ENCODE results near the gene AUTS2.

AUTS2 gene

DNA sequence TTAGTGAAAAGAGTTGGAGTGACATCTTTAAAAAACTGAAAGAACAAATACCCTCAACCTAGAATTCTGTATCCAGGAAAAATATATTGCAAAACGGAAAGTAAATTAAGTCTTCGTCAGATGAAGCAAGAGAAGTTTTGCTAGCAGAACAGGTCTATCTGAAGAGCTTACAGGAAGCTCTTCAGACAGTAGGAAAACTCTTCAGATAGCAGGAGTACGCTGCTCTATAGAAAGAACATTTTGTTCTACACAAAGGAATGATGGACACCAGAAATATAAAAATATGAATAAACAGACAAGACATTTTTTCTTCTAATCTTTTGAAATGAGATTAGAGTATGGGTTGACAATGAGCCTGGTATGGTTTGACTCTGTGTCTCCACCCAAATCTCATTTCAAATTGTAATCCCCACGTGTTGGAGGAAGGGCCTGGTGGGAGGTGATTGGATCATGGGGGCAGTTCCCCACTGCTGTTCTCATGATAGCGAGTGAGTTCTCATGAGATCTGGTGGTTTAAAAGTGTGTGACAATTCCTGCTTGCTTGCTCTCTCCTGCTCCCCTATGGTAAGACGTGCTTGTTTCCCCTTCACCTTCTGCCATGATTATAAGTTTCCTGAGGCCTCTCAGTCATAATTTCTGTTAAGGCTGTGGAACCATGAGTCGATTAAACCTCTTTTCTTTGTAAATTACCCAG is 567.3 kb downstream of the AUTS2 start:
- no peak for DNase-seq (ENCODE audit: low spot score)
- peaks cover 7% of the 10 kb centered on the region for H3K9me3 Mint-ChIP-seq
- no peaks in the 10 kb centered on the region for H3K27me3 Mint-ChIP-seq (ENCODE audit: low read depth)
- H3K4me1 Mint-ChIP-seq (ENCODE audit: low read depth) = no peaks in the 10 kb centered on the region
- H3K4me3 Mint-ChIP-seq = no peak overlapping the region
- H3K27ac Mint-ChIP-seq = no peak overlapping the region
- H3K36me3 Mint-ChIP-seq (ENCODE audit: low read depth) = no peaks in the 10 kb centered on the region

DNA sequence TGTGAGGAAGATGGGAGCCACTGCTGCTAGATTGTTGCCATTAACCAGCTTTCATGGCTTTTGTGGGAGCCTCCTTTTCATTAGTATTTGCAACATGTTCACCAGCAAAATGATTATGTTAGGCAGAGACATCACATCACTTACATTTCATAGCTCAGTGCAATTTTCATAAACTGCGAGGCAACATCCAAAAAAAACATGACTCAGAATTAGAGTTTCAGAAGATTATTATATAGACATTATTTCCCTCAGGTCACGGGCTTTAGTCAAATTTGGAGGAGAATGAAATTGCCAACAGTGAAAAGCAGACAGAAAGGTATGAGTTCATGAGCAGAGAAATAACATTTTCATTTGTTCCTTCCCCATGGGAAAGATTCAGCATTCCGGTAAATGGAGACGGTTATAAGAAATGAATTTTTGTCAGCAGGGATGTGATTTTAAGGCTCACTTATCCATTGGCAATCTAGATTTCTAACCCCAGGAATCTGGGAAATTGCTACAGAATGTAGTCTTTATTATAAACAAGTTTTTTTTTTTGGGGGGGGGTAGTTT is 573.2 kb downstream of the AUTS2 start:
- Mint-ChIP-seq H3K4me3 (no peak overlapping the region), H3K4me1 (ENCODE audit: low read depth) (no peaks in the 10 kb centered on the region), H3K9me3 (peaks cover 7% of the 10 kb centered on the region), H3K36me3 (ENCODE audit: low read depth) (no peaks in the 10 kb centered on the region), H3K27me3 (ENCODE audit: low read depth) (no peaks in the 10 kb centered on the region), H3K27ac (no peak overlapping the region)
- DNase-seq (ENCODE audit: low spot score) = no peak

DNA sequence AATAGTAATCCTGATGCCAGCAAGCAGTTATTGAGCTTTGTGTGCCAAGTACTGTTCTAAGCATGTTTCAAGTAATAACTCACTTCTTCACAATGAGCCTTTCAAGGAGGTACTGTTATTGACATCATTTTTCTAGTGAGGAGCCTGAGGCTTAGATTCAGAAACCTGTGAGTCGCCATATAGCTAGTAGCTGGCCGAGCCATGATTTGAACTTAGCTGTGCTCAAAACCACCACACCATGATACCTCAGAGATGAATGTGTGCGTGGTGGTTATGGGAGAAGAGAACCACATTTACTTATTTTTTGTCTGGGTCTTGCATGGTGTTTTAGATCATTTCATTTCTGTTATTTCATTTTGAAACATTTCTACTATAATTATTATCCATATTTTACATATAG is 578.9 kb downstream of the AUTS2 start:
- Mint-ChIP-seq H3K27ac (no peak overlapping the region), H3K4me3 (no peak overlapping the region), H3K36me3 (ENCODE audit: low read depth) (no peaks in the 10 kb centered on the region), H3K4me1 (ENCODE audit: low read depth) (peaks cover 5% of the 10 kb centered on the region), H3K9me3 (peaks cover 2% of the 10 kb centered on the region), H3K27me3 (ENCODE audit: low read depth) (no peaks in the 10 kb centered on the region)
- no peak for DNase-seq (ENCODE audit: low spot score)

DNA sequence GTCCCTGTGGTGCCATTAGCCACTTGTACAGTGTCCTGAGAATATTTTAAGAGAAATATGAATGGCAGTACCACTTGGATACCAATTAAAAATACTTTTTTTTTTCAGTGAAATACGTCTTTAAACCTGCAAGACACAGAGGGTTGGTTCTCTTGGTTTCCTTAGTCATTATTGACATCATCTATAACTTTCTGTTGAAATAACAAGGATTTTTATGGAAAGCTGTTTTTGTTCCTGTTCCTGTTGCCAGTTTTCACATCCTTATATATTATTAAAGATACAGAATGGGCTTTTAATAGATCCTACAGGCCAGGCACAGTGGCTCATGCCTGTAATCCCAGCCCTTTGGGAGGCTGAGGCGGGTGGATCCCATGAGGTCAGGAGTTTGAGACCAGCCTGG is 579.9 kb downstream of the AUTS2 start:
- DNase-seq (ENCODE audit: low spot score) = no peak
- Mint-ChIP-seq H3K9me3 (peaks cover 3% of the 10 kb centered on the region), H3K36me3 (ENCODE audit: low read depth) (no peaks in the 10 kb centered on the region), H3K4me3 (no peak overlapping the region), H3K27ac (no peak overlapping the region), H3K4me1 (ENCODE audit: low read depth) (peaks cover 5% of the 10 kb centered on the region), H3K27me3 (ENCODE audit: low read depth) (no peaks in the 10 kb centered on the region)

DNA sequence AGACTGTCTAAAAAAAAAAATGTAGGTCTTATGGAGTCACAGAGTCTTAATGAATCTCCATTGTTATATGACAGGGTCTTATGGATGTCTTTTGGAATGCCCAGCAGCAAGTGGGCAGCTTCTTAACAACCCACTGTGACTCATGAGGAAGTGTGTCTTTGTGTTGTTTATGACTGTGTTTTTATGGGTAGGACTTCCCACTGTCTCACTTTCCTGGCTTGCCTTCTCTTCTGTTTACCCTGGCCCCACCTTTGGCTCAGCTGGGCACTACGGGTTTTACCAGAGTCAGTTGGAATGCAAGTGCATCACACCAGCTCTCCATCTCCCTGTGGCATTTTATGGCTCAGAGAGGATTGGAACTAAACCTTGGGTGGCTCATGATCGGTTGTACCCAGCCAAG is 580.5 kb downstream of the AUTS2 start:
- H3K4me3 Mint-ChIP-seq = no peak overlapping the region
- H3K27ac Mint-ChIP-seq = no peak overlapping the region
- H3K4me1 Mint-ChIP-seq (ENCODE audit: low read depth) = peaks cover 5% of the 10 kb centered on the region
- no peak for DNase-seq (ENCODE audit: low spot score)
- no peaks in the 10 kb centered on the region for H3K36me3 Mint-ChIP-seq (ENCODE audit: low read depth)
- no peaks in the 10 kb centered on the region for H3K27me3 Mint-ChIP-seq (ENCODE audit: low read depth)
- H3K9me3 Mint-ChIP-seq = peaks cover 5% of the 10 kb centered on the region

DNA sequence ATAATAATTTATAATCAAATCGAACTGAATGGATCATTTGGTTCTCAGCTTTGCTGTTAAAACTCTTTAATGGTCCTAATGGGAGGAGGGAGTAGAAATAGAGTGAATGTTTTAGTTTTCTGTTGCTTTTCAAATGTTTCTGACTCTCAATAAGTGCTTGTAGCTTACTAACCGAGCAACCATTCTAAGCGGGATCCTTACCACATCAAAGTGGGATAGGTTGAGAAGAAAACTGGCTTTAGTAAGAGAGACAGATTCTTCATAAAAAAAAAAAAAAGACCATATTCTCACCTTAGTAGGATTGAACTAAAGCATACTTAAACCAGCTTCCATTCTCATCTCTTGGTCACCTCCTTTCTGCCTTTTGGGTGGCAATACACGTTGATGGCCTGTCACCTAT is 584.2 kb downstream of the AUTS2 start:
- no peaks in the 10 kb centered on the region for H3K27me3 Mint-ChIP-seq (ENCODE audit: low read depth)
- DNase-seq (ENCODE audit: low spot score) = no peak
- no peak overlapping the region for H3K27ac Mint-ChIP-seq
- no peak overlapping the region for H3K4me3 Mint-ChIP-seq
- peaks cover 5% of the 10 kb centered on the region for H3K4me1 Mint-ChIP-seq (ENCODE audit: low read depth)
- H3K36me3 Mint-ChIP-seq (ENCODE audit: low read depth) = no peaks in the 10 kb centered on the region
- peaks cover 6% of the 10 kb centered on the region for H3K9me3 Mint-ChIP-seq

DNA sequence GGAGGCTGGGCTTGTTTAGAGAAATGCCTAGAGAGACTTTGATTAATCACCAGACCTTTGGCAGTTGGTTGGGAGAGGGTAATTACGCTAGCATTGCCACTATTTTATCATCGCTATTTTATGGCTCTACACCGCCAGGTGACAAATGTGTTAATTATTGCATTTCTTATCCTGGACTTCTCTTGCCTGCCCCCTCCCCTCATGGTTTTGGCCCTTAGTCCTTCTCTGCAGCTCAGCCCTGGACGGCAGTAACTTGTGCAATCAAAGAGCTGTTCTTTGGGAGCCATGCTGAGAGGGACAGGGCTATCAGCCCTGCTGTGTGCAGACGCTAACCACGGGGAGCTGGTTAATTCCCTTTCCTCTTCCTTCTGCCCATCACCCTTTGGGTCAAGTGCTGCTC is 585.0 kb downstream of the AUTS2 start:
- peaks cover 6% of the 10 kb centered on the region for H3K9me3 Mint-ChIP-seq
- H3K27me3 Mint-ChIP-seq (ENCODE audit: low read depth) = no peaks in the 10 kb centered on the region
- H3K36me3 Mint-ChIP-seq (ENCODE audit: low read depth) = no peaks in the 10 kb centered on the region
- no peaks in the 10 kb centered on the region for H3K4me1 Mint-ChIP-seq (ENCODE audit: low read depth)
- no peak overlapping the region for H3K27ac Mint-ChIP-seq
- no peak for DNase-seq (ENCODE audit: low spot score)
- no peak overlapping the region for H3K4me3 Mint-ChIP-seq

DNA sequence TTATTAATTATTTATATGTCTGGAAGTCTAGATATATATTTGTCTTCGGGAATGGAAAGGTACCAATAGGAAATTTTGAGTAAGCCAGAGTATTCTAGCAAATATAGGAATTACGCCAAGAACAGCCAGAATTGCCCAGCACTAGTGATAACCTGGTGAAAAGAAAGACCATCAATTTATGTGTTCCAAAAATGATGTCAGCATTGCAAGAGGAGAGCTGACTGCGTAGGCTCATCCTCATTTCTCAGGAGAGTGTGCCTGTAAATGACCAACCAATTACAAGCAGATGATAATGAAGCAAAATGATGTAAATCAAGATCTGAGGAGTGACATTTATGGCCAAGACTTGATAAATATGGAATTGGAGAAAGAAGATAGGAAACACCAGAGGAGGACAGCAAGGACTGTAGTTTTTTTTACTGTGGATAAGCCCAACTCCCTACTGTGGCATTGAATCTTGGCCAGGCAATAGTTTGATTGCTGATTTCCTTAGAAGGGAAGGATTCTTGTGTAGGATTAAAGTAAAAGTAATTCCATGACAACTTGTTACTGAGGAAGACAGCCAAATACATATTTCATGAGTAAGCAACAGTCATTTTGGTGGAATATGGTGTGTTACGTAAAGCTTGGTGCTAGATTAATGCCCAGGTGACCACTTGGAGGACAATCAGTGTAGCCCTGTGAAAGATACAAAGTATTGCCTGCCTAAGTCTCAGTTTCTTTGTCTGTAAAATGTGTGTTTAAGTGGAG is 590.8 kb downstream of the AUTS2 start:
- no peaks in the 10 kb centered on the region for H3K36me3 Mint-ChIP-seq (ENCODE audit: low read depth)
- H3K27ac Mint-ChIP-seq = no peak overlapping the region
- no peak for DNase-seq (ENCODE audit: low spot score)
- H3K4me3 Mint-ChIP-seq = no peak overlapping the region
- H3K4me1 Mint-ChIP-seq (ENCODE audit: low read depth) = no peaks in the 10 kb centered on the region
- H3K27me3 Mint-ChIP-seq (ENCODE audit: low read depth) = no peaks in the 10 kb centered on the region
- peaks cover 7% of the 10 kb centered on the region for H3K9me3 Mint-ChIP-seq

DNA sequence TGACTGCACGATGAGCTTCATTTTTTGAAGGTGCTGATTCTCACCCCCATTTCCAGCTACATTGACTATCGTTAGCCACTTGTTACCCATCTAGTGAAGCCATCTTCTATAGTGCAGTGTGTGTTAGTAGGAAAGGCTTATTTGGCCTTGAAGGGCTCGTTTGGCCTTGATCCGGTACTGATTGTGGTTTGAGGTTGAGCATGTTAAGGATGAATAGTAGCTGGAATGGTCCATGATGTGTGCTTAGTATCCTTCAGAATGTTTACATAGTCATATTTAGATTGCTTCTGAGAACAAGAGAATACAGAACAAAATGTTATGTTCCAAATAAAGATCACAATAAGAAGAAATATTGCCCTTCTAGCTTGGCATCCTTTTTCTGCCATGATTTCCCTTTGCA is 591.5 kb downstream of the AUTS2 start:
- DNase-seq (ENCODE audit: low spot score) = no peak
- Mint-ChIP-seq H3K27ac (no peak overlapping the region), H3K27me3 (ENCODE audit: low read depth) (no peaks in the 10 kb centered on the region), H3K4me3 (no peak overlapping the region), H3K9me3 (peaks cover 7% of the 10 kb centered on the region), H3K36me3 (ENCODE audit: low read depth) (no peaks in the 10 kb centered on the region), H3K4me1 (ENCODE audit: low read depth) (no peaks in the 10 kb centered on the region)

DNA sequence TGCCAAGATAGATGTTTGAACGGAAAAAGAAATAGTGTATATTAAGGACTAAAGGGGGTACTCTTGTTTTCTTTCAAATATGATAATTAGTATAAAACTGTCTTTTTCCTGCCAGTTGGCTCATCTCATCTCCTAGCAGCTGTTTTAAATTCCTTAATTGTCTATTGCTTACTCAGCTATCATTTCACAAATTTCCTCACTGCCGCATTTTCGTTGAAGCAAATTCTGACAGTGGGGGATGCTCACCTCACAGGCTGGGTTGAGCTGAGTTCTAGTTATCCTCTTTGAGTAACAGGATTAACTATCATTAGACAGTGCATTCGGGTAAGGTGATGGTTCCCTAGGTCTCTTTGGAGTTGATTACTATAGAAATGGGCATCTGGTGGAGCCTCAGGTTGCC is 592.0 kb downstream of the AUTS2 start:
- H3K36me3 Mint-ChIP-seq (ENCODE audit: low read depth) = no peaks in the 10 kb centered on the region
- no peaks in the 10 kb centered on the region for H3K4me1 Mint-ChIP-seq (ENCODE audit: low read depth)
- peaks cover 7% of the 10 kb centered on the region for H3K9me3 Mint-ChIP-seq
- H3K27me3 Mint-ChIP-seq (ENCODE audit: low read depth) = no peaks in the 10 kb centered on the region
- no peak for DNase-seq (ENCODE audit: low spot score)
- H3K27ac Mint-ChIP-seq = no peak overlapping the region
- H3K4me3 Mint-ChIP-seq = no peak overlapping the region

DNA sequence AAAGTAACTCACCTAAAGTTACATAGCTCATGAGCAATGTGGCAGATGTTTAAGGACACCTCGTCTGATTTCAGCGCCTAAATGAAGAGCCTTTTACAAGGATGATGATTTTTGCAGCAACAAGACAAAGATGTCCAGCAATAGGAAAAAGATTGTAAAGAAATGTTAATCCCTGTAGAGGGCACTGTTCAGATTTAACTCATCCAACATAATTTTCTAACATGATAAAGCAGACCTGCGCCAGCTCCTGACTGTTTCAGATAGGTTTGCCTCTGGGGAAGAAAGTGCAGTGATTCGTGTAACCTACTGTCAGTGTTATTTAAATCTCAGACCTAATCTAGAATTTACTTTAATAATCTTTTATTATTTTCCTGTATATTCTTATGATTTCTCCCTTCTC is 595.2 kb downstream of the AUTS2 start:
- Mint-ChIP-seq H3K4me1 (ENCODE audit: low read depth) (no peaks in the 10 kb centered on the region), H3K27ac (no peak overlapping the region), H3K27me3 (ENCODE audit: low read depth) (no peaks in the 10 kb centered on the region), H3K36me3 (ENCODE audit: low read depth) (no peaks in the 10 kb centered on the region), H3K4me3 (no peak overlapping the region), H3K9me3 (peaks cover 7% of the 10 kb centered on the region)
- DNase-seq (ENCODE audit: low spot score) = no peak

DNA sequence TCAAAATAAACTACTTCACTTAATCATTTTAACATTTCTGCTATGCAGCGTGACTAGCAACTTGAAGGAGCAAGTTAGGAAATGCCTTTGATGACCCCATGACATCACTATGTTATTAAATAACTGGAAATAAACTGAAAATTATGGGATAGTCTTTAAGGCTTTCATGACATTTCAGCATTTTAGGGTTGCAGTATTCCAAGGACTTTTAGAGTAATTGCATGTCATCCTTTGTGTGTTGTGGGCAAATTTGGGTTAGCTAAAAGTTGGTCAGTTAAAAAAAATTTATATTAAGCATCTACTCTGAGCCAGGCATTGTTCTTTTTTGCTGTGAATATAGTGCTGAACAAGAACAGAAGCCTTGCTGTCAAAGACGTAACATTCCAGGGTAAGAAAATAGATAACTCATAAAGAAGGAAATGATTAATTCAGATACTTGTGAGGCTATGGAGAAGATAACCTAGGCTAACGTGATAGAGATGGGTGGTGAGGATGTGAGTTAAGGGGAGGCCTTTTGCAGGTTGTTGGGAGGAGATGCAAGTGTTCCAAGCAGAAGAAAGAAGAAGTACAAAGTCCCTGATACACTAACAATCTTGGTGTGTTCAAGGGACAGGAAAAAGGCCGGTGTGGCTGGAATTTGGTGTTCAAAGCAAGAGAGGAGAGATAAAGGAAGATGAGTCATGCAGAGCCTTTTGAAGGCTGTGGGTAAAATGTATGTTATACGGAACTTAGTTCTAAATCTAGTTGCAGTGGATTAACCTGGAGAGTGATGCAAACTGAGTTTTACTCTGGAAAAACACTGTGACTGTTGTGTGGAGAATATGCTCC is 610.2 kb downstream of the AUTS2 start:
- no peak overlapping the region for H3K27ac Mint-ChIP-seq
- no peak for DNase-seq (ENCODE audit: low spot score)
- H3K9me3 Mint-ChIP-seq = peaks cover 3% of the 10 kb centered on the region
- H3K36me3 Mint-ChIP-seq (ENCODE audit: low read depth) = no peaks in the 10 kb centered on the region
- no peaks in the 10 kb centered on the region for H3K27me3 Mint-ChIP-seq (ENCODE audit: low read depth)
- no peak overlapping the region for H3K4me3 Mint-ChIP-seq
- no peaks in the 10 kb centered on the region for H3K4me1 Mint-ChIP-seq (ENCODE audit: low read depth)

DNA sequence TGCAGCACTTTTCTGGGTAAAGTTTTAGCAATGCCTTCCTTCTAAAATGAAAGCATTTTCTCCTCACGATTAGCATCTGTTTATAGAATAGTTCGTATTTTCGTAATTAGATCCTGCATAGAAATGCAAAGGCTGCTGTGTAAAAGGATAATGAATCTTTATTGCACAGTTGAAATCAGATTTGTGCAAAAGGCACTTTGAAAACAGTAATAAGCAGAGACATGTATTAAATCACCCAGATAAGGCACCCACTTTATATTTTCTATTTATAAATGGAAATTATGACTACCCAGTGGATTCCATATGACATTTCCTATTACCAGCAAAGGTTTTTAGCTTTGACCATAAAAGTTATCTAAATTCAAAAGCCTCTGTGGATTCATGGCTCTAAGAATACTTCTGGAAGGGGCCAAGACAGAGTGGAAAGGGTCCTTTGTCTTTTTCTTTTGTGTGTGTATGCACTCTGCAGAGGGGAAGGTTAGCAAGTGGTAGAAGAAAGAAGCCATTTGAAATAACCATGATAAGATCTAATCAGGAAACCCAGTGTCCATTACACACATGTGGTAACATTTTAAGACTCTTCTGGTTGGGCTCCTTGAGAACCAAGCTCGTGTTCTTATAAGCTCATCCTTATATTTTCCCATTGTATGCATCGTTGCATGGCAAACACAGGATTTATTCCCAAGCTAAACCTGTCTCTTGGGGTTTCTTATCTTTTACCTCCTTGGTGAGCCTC is 612.1 kb downstream of the AUTS2 start:
- H3K36me3 Mint-ChIP-seq (ENCODE audit: low read depth) = no peaks in the 10 kb centered on the region
- H3K27ac Mint-ChIP-seq = no peak overlapping the region
- no peaks in the 10 kb centered on the region for H3K27me3 Mint-ChIP-seq (ENCODE audit: low read depth)
- DNase-seq (ENCODE audit: low spot score) = no peak
- H3K4me1 Mint-ChIP-seq (ENCODE audit: low read depth) = no peaks in the 10 kb centered on the region
- no peak overlapping the region for H3K4me3 Mint-ChIP-seq
- H3K9me3 Mint-ChIP-seq = peaks cover 3% of the 10 kb centered on the region

All from T-helper 2 cell treated with Interferon-gamma antibody and Interleukin-4, amounts not matched to agents 5 μg/mL and 100 μg/mL, for 36 hours (primary cell).